ENCODE results near the gene PLXND1.

PLXND1 gene

DNA sequence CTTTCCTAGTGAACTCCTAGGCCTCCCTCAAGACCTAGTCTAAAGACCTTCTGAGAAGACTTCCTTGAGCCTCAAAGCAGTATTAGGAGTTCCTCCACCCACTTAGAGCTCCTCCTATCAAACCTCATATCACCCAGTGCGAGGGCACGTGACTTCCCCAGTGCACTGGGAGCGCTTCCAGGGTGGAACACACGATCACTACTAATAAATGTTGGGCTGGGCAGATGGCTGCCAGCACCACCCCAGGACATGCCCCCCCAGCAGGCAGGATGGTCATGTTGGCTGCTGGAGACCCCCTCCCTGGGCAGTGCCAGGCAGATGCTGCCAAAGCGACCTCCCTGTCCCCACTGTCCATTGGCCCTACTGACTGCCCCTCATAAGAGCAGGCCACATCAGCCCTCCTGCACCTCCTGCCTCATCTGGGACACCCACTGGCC lies 8.5 kb upstream of the PLXND1 start:
- in situ Hi-C loops (cut with HindIII; ENCODE audit: low pct_ligation_motif_present, low sequenced_read_pairs) = no loop called here

GRCh38 chr3:129614435-129614834 lies 8.0 kb upstream of the PLXND1 start:
- no peak overlapping the region for H3K27ac ChIP-seq
- no peak overlapping the region for H3K4me3 ChIP-seq (ENCODE audit: low read depth, low read length)
- in situ Hi-C loops (cut with HindIII; ENCODE audit: low pct_ligation_motif_present, low sequenced_read_pairs) = no loop called here
- H3K36me3 ChIP-seq (replicated peaks) = no peaks in the 10 kb centered on the region
- TF ChIP-seq CTCF (IDR thresholded peaks at IDR 0.05; ENCODE audit: low read depth, low read length, missing control alignments) = no peak
- no peaks in the 10 kb centered on the region for H3K27me3 ChIP-seq (replicated peaks)
- DNase-seq = no peak

More for the DNA sequence above, 8.5 kb upstream of the PLXND1 start:
- no peak for DNase-seq
- Histone ChIP-seq H3K27ac (no peak overlapping the region), H3K36me3 (replicated peaks) (no peaks in the 10 kb centered on the region), H3K4me3 (ENCODE audit: low read depth, low read length) (no peak overlapping the region), H3K27me3 (replicated peaks) (no peaks in the 10 kb centered on the region)
- TF ChIP-seq CTCF (IDR thresholded peaks at IDR 0.05; ENCODE audit: low read depth, low read length, missing control alignments) = no peak

- no peak for DNase-seq
- H3K4me3 ChIP-seq (ENCODE audit: low read depth, low read length) = no peak overlapping the region
- no peak for TF ChIP-seq CTCF (IDR thresholded peaks at IDR 0.05; ENCODE audit: low read depth, low read length, missing control alignments)
- H3K27me3 ChIP-seq (replicated peaks) = no peaks in the 10 kb centered on the region
- no peaks in the 10 kb centered on the region for H3K36me3 ChIP-seq (replicated peaks)
- H3K27ac ChIP-seq = no peak overlapping the region
- in situ Hi-C loops (cut with HindIII; ENCODE audit: low pct_ligation_motif_present, low sequenced_read_pairs) = no loop called here
These were observed 6.9 kb upstream of the PLXND1 start for GRCh38 chr3:129613367-129613740.

GRCh38 chr3:129612534-129613366 lies 6.3 kb upstream of the PLXND1 start:
- in situ Hi-C loops (cut with HindIII; ENCODE audit: low pct_ligation_motif_present, low sequenced_read_pairs) = no loop called here
- Histone ChIP-seq H3K4me3 (ENCODE audit: low read depth, low read length) (no peak overlapping the region), H3K27ac (peak overlapping the region; percentile 31), H3K36me3 (replicated peaks) (no peaks in the 10 kb centered on the region), H3K27me3 (replicated peaks) (no peaks in the 10 kb centered on the region)
- TF ChIP-seq CTCF (IDR thresholded peaks at IDR 0.05; ENCODE audit: low read depth, low read length, missing control alignments) = no peak
- DNase-seq = no peak

DNA sequence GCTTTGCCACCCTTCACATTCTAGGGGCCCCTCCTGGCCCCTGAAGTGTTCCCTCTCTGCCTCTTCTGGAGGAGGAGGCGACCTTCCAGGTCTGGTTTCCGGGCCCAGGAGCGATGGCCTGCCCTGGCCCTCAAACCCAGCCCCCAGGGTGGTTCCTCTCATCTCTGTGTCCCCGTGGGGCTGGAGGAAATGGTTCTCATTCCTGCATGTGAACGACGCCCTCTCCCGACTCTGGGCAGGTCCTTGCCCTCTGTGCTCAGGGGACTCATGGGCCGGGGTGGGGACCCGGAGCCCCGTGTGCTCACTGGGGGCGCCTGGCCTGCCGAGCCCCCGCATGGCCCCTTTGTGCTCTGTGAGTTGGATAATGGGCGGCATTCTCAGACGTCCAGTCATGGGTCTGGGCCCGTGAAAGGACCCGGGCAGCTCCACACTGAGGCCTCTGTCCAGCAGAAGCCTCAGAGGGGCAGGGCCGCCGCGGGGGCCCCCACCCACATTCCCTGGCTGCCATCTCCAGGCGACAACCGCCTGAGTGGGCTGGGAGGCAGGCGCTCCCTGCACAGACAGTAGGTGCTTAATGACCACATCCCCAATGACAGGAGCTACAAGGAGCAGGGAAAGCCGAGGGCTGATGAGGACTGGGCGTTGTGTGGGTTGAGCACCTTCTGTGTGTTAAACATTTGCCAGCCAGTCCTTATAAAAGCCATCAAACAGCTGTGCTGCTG lies 5.5 kb upstream of the PLXND1 start:
- DNase-seq = peak; percentile 69
- in situ Hi-C loops (cut with HindIII; ENCODE audit: low pct_ligation_motif_present, low sequenced_read_pairs) = no loop called here
- Histone ChIP-seq H3K27ac (peak overlapping the region; percentile 31), H3K27me3 (replicated peaks) (no peaks in the 10 kb centered on the region), H3K4me3 (ENCODE audit: low read depth, low read length) (no peak overlapping the region), H3K36me3 (replicated peaks) (no peaks in the 10 kb centered on the region)
- no peak for TF ChIP-seq CTCF (IDR thresholded peaks at IDR 0.05; ENCODE audit: low read depth, low read length, missing control alignments)
